Osteocyte (in vitro differentiated cells): Measurements from ENCODE around the gene TMEM44. TPM values are rescaled to one million over a fixed set of nuclear protein-coding genes. Genes with fewer than 3 reads are reported as not detected.

ENCODE experiments used
- DNase-seq: peaks from one replicate; pipeline ENCODE4 v3.0.0; 2021; ENCODE audit warnings: mixed read lengths; ENCODE audit not compliant: unreplicated experiment; ENCODE audit errors: extremely low spot score
- H3K27ac Mint-ChIP-seq: one replicate; pipeline ENCODE4 v1.8.0; 2021; ENCODE audit warnings: mild to moderate bottlenecking, mixed read lengths; ENCODE audit not compliant: unreplicated experiment
- H3K27me3 Mint-ChIP-seq: one replicate; pipeline ENCODE4 v1.8.0; 2021; ENCODE audit warnings: mixed read lengths; ENCODE audit not compliant: unreplicated experiment
- H3K36me3 Mint-ChIP-seq: one replicate; pipeline ENCODE4 v1.8.0; 2021; ENCODE audit warnings: mixed read lengths; ENCODE audit not compliant: unreplicated experiment
- H3K4me1 Mint-ChIP-seq: one replicate; pipeline ENCODE4 v1.8.0; 2021; ENCODE audit warnings: mixed read lengths; ENCODE audit not compliant: unreplicated experiment
- H3K4me3 Mint-ChIP-seq: one replicate; pipeline ENCODE4 v1.8.0; 2021; ENCODE audit warnings: mild to moderate bottlenecking, moderate library complexity, mixed read lengths; ENCODE audit not compliant: unreplicated experiment
- H3K9me3 Mint-ChIP-seq: one replicate; pipeline ENCODE4 v1.8.0; 2021; ENCODE audit warnings: mixed read lengths; ENCODE audit not compliant: unreplicated experiment
- CTCF ChIP-seq: fragments of 200-600 bp; sonication (generic); IDR thresholded peaks from 2 replicates; pipeline ENCODE4 v1.5.0; 2021; ENCODE audit warnings: antibody characterized with exemption, mild to moderate bottlenecking, moderate library complexity
- total RNA-seq: library from RNA; stranded (reverse); gene quantifications from 2 replicates; pipeline ENCODE4 v1.2.1, GENCODE V29; 2021

The TMEM44 gene
- total RNA-seq, 1 donor from 2014 or later, result 27.9 TPM

- no peak overlapping the region for H3K4me3 Mint-ChIP-seq
- no peak for TF ChIP-seq CTCF
- no peaks in the 10 kb centered on the region for H3K9me3 Mint-ChIP-seq
- H3K36me3 Mint-ChIP-seq, result peaks cover 20% of the 10 kb centered on the region
- H3K4me1 Mint-ChIP-seq, result no peaks in the 10 kb centered on the region
- no peaks in the 10 kb centered on the region for H3K27me3 Mint-ChIP-seq
- no peak overlapping the region for H3K27ac Mint-ChIP-seq
- DNase-seq, result no peak
These were observed 13.5 kb downstream of the TMEM44 start for GRCh38 chr3:194619741-194620140.

GRCh38 chr3:194618858-194619608 lies 14.2 kb downstream of the TMEM44 start:
- Mint-ChIP-seq H3K27ac (no peak overlapping the region), H3K4me3 (no peak overlapping the region)
- no peak for DNase-seq

GRCh38 chr3:194617827-194618226 lies 15.4 kb downstream of the TMEM44 start:
- no peaks in the 10 kb centered on the region for H3K9me3 Mint-ChIP-seq
- no peak overlapping the region for H3K27ac Mint-ChIP-seq
- no peak for DNase-seq
- TF ChIP-seq CTCF, result no peak
- no peak overlapping the region for H3K4me3 Mint-ChIP-seq
- H3K4me1 Mint-ChIP-seq, result no peaks in the 10 kb centered on the region
- H3K27me3 Mint-ChIP-seq, result no peaks in the 10 kb centered on the region
- peaks cover 12% of the 10 kb centered on the region for H3K36me3 Mint-ChIP-seq

More at GRCh38 chr3:194618858-194619608, 14.2 kb downstream of the TMEM44 start:
- no peaks in the 10 kb centered on the region for H3K27me3 Mint-ChIP-seq
- H3K9me3 Mint-ChIP-seq, result no peaks in the 10 kb centered on the region
- peaks cover 20% of the 10 kb centered on the region for H3K36me3 Mint-ChIP-seq
- TF ChIP-seq CTCF, result no peak
- H3K4me1 Mint-ChIP-seq, result no peaks in the 10 kb centered on the region

- no peak for DNase-seq
- Mint-ChIP-seq H3K4me1 (no peaks in the 10 kb centered on the region), H3K9me3 (no peaks in the 10 kb centered on the region), H3K4me3 (no peak overlapping the region), H3K27me3 (no peaks in the 10 kb centered on the region), H3K36me3 (peaks cover 9% of the 10 kb centered on the region), H3K27ac (no peak overlapping the region)
- TF ChIP-seq CTCF, result no peak
These were observed 16.0 kb downstream of the TMEM44 start for GRCh38 chr3:194617143-194617671.

GRCh38 chr3:194615226-194615625 lies 18.0 kb downstream of the TMEM44 start:
- peaks cover 8% of the 10 kb centered on the region for H3K36me3 Mint-ChIP-seq
- no peak for TF ChIP-seq CTCF
- no peaks in the 10 kb centered on the region for H3K27me3 Mint-ChIP-seq
- DNase-seq, result no peak
- H3K4me1 Mint-ChIP-seq, result no peaks in the 10 kb centered on the region
- H3K9me3 Mint-ChIP-seq, result no peaks in the 10 kb centered on the region
- H3K4me3 Mint-ChIP-seq, result no peak overlapping the region
- no peak overlapping the region for H3K27ac Mint-ChIP-seq
